Measurements from ENCODE around the gene MYOC.

GRCh38 chr1:171666114-171666769 is 13.8 kb upstream of the MYOC start:
- TF ChIP-seq TAF1 (IDR thresholded peaks at IDR 0.05; ENCODE audit: borderline replicate concordance, insufficient read depth, low read length) (no peak), POLR2AphosphoS5 (IDR thresholded peaks at IDR 0.05; ENCODE audit: low read depth, low read length) (no peak), FOXP2 (optimal IDR thresholded peaks at IDR 0.05; ENCODE audit: borderline replicate concordance, extremely low read depth, extremely low read length, insufficient read depth) (no peak)
- TF ChIP-seq, protein P1, sequence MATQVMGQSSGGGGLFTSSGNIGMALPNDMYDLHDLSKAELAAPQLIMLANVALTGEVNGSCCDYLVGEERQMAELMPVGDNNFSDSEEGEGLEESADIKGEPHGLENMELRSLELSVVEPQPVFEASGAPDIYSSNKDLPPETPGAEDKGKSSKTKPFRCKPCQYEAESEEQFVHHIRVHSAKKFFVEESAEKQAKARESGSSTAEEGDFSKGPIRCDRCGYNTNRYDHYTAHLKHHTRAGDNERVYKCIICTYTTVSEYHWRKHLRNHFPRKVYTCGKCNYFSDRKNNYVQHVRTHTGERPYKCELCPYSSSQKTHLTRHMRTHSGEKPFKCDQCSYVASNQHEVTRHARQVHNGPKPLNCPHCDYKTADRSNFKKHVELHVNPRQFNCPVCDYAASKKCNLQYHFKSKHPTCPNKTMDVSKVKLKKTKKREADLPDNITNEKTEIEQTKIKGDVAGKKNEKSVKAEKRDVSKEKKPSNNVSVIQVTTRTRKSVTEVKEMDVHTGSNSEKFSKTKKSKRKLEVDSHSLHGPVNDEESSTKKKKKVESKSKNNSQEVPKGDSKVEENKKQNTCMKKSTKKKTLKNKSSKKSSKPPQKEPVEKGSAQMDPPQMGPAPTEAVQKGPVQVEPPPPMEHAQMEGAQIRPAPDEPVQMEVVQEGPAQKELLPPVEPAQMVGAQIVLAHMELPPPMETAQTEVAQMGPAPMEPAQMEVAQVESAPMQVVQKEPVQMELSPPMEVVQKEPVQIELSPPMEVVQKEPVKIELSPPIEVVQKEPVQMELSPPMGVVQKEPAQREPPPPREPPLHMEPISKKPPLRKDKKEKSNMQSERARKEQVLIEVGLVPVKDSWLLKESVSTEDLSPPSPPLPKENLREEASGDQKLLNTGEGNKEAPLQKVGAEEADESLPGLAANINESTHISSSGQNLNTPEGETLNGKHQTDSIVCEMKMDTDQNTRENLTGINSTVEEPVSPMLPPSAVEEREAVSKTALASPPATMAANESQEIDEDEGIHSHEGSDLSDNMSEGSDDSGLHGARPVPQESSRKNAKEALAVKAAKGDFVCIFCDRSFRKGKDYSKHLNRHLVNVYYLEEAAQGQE (IDR thresholded peaks at IDR 0.05; ENCODE audit: insufficient read depth in 1 of 2, low read depth in 2 of 2, low read length in 2 of 2): no peak

All from PFSK-1 (cell line).